Adipocyte (in vitro differentiated cells): ENCODE data around the gene NTRK3.
A peak's percentile ranks its signal among the peaks of the same experiment; 100 is the strongest.

Source experiments
- DNase-seq: peaks from one replicate; pipeline ENCODE4 v3.0.0-alpha.2; 2015; ENCODE audit warnings: low read depth
- H3K27me3 ChIP-seq: replicated peaks from 2 replicates; pipeline ENCODE4 v1.7.0; 2013; ENCODE audit warnings: mild to moderate bottlenecking, low read length, moderate library complexity; ENCODE audit not compliant: control insufficient read depth, insufficient read depth
- H3K36me3 ChIP-seq: 2 replicates; pipeline ENCODE4 v1.7.0; 2013; ENCODE audit warnings: low read length, mild to moderate bottlenecking, moderate library complexity; ENCODE audit not compliant: control insufficient read depth, insufficient read depth, severe bottlenecking
- H3K4me1 ChIP-seq: 2 replicates; pipeline ENCODE4 v1.7.0; 2013; ENCODE audit warnings: mild to moderate bottlenecking, low read length, moderate library complexity; ENCODE audit not compliant: control insufficient read depth, insufficient read depth
- H3K4me3 ChIP-seq: 2 replicates; pipeline ENCODE4 v1.7.0; 2013; ENCODE audit warnings: mild to moderate bottlenecking, low read length, moderate library complexity
- H3K9ac ChIP-seq: 2 replicates; pipeline ENCODE4 v1.7.0; 2013; ENCODE audit warnings: mild to moderate bottlenecking, low read length, moderate library complexity
- H3K9me3 ChIP-seq: 2 replicates; pipeline ENCODE4 v1.7.0; 2013; ENCODE audit warnings: mild to moderate bottlenecking, low read length, moderate library complexity; ENCODE audit not compliant: control insufficient read depth

NTRK3 gene

DNA sequence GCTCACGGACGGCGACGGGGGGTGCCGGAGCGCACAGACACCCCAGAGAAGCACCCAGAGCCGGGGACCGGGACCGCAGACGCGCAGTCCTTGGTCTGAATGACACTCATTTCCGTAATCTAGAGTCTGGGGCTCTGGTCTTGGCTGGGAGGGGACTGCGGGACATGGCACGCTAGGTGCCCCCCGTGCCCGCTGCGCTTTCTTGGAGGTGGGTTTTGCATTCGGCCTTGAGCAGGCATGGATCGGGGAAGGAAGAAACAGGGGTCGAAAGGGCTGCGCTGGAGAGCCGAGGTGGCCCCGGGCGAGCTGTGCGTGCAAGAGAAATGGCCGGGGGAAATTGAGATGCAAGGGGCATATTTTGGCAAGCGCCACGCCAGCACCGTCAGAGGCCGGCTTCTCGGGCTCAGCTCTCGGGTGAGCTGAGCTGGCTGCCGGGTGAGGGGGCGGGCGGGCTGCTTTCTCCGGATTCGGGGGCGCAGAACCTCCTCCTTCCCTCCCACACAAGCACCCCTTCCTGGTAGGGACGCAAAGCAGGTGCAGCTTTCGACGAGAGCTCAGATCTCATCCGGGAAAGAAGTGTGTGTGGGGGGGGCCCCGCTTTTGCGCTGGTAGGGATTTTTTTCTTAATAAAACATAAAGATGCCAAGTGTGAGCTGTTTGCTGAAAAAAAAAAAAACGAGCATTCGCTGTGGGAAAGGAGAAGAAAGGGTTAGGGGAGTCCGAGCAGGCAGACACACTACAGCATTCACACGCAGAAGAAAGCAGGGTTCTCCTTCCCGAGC is 963 bp upstream of the NTRK3 start:
- peak; percentile 19 for DNase-seq
- Histone ChIP-seq H3K9me3 (no peaks in the 10 kb centered on the region), H3K9ac (no peak overlapping the region), H3K4me3 (peak overlapping the region; percentile 70), H3K36me3 (no peaks in the 10 kb centered on the region), H3K4me1 (peaks cover 4% of the 10 kb centered on the region), H3K27me3 (peaks cover 35% of the 10 kb centered on the region)

- peak overlapping the region; percentile 62 for H3K4me3 ChIP-seq
- H3K36me3 ChIP-seq = no peaks in the 10 kb centered on the region
- H3K9ac ChIP-seq = no peak overlapping the region
- peaks cover 38% of the 10 kb centered on the region for H3K27me3 ChIP-seq
- peak; percentile 81 for DNase-seq
- H3K4me1 ChIP-seq = peaks cover 4% of the 10 kb centered on the region
- H3K9me3 ChIP-seq = no peaks in the 10 kb centered on the region
Measured at GRCh38 chr15:88255484-88256278, 858 bp downstream of the NTRK3 start.

GRCh38 chr15:88255087-88255483 is 1.5 kb downstream of the NTRK3 start:
- H3K4me3 ChIP-seq = no peak overlapping the region
- no peaks in the 10 kb centered on the region for H3K9me3 ChIP-seq
- peaks cover 38% of the 10 kb centered on the region for H3K27me3 ChIP-seq
- no peaks in the 10 kb centered on the region for H3K36me3 ChIP-seq
- no peak for DNase-seq
- peaks cover 4% of the 10 kb centered on the region for H3K4me1 ChIP-seq
- no peak overlapping the region for H3K9ac ChIP-seq

- no peak for DNase-seq
- H3K4me1 ChIP-seq = peaks cover 15% of the 10 kb centered on the region
- no peak overlapping the region for H3K9ac ChIP-seq
- no peaks in the 10 kb centered on the region for H3K9me3 ChIP-seq
- H3K36me3 ChIP-seq = no peaks in the 10 kb centered on the region
- peaks cover 42% of the 10 kb centered on the region for H3K27me3 ChIP-seq
- H3K4me3 ChIP-seq = no peak overlapping the region
Measured at GRCh38 chr15:88252441-88252840, 4.1 kb downstream of the NTRK3 start.

DNA sequence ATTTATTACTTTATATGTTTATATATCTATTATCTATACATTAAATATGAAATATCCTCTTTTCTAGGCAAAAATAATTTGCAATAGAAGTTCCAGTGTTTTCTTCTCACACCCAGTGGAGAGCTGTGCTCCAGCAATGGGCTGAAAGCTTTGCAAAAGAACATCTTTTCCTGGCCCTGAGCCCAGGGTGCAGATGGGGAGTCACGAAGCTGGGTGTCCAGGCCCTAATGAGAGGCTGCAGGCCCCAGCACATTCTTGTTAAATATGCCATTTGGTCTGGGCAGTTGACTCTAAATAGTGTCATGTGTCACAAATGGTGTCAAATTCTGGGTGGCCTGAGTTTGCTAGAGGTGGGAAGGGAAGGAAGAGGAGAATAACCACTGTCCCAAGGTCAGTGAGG is 5.7 kb downstream of the NTRK3 start:
- peaks cover 48% of the 10 kb centered on the region for H3K27me3 ChIP-seq
- DNase-seq = no peak
- H3K4me1 ChIP-seq = peaks cover 12% of the 10 kb centered on the region
- H3K36me3 ChIP-seq = no peaks in the 10 kb centered on the region
- H3K4me3 ChIP-seq = no peak overlapping the region
- no peaks in the 10 kb centered on the region for H3K9me3 ChIP-seq
- no peak overlapping the region for H3K9ac ChIP-seq

- Histone ChIP-seq H3K4me3 (no peak overlapping the region), H3K9me3 (no peaks in the 10 kb centered on the region), H3K9ac (no peak overlapping the region), H3K27me3 (peaks cover 42% of the 10 kb centered on the region), H3K4me1 (peaks cover 12% of the 10 kb centered on the region), H3K36me3 (no peaks in the 10 kb centered on the region)
- no peak for DNase-seq
Measured at GRCh38 chr15:88249220-88249619, 7.3 kb downstream of the NTRK3 start.

GRCh38 chr15:88247914-88248313 is 8.6 kb downstream of the NTRK3 start:
- peaks cover 29% of the 10 kb centered on the region for H3K27me3 ChIP-seq

DNA sequence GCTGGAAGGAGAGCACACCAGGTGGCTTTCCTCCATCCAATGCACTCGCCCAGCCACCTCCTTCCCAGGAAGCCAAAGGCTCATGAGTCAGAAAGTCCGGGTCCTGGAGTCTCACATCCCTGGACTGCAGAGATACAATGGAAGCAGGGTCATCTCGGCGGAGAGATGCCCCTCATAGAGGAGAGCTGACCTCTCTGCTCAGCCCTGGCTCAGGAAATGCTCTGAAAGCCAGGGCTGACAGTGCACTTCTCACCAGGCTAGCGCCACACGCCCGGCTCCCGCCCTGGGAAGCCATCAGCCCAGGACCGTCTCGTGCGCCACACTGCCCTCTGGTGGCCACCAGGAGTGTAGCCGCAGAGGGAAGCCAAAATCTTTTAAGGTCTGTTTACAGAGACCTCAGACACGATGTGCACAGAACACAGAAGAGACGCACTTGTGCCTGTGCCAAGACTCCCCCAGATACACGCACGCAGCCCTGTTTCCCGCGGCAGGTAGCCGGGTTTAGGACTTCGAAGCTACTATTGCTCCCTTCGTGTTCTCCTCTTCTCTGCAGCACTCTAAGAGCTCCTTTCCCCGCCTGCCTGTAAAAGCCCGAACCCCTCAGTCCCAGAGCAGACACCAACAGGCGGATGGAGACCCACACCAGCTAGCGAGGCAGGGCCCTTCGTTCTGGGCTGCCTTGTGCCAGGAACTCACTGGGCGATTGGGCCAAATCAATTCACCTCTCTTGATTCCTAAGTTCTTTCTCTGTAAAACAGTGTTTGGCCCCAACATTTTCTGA is 9.7 kb downstream of the NTRK3 start:
- Histone ChIP-seq H3K36me3 (no peaks in the 10 kb centered on the region), H3K4me3 (no peak overlapping the region), H3K27me3 (peaks cover 24% of the 10 kb centered on the region), H3K4me1 (peaks cover 12% of the 10 kb centered on the region), H3K9me3 (no peaks in the 10 kb centered on the region), H3K9ac (no peak overlapping the region)
- DNase-seq = peak; percentile 80

More at GRCh38 chr15:88247914-88248313, 8.6 kb downstream of the NTRK3 start:
- Histone ChIP-seq H3K9me3 (no peaks in the 10 kb centered on the region), H3K4me1 (peaks cover 12% of the 10 kb centered on the region), H3K36me3 (no peaks in the 10 kb centered on the region), H3K9ac (no peak overlapping the region), H3K4me3 (no peak overlapping the region)
- no peak for DNase-seq

GRCh38 chr15:88246081-88246480 is 10.5 kb downstream of the NTRK3 start:
- Histone ChIP-seq H3K4me1 (peaks cover 12% of the 10 kb centered on the region), H3K36me3 (no peaks in the 10 kb centered on the region), H3K9ac (no peak overlapping the region), H3K27me3 (peaks cover 27% of the 10 kb centered on the region), H3K9me3 (no peaks in the 10 kb centered on the region), H3K4me3 (no peak overlapping the region)
- DNase-seq = no peak

GRCh38 chr15:88243895-88244787 is 12.4 kb downstream of the NTRK3 start:
- Histone ChIP-seq H3K4me1 (peaks cover 11% of the 10 kb centered on the region), H3K27me3 (peaks cover 29% of the 10 kb centered on the region), H3K9me3 (no peaks in the 10 kb centered on the region), H3K4me3 (no peak overlapping the region), H3K36me3 (no peaks in the 10 kb centered on the region), H3K9ac (no peak overlapping the region)
- peak; percentile 49 for DNase-seq
